ENCODE results near the gene ROR1.
A peak's percentile ranks its signal among the peaks of the same experiment; 100 is the strongest.

ROR1 gene

DNA sequence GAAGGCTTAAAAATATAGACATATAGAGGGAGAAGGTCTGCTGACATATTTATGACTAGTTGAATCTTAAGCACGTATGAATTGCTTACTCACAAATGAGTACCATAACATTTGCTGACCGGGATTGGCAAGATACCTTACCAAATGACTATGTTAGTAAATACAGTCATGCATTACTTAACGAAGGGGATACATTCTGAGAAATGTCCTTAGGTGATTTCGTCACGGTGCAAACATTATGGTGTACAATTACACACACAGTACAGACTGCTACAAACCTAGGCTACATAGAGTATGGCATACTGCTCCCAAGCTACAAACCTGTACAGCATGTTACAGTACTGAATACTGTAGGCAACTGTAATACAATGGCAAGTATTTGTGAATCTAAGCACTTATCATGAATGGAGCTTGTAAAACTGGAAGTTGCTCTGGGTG, 410.2 kb downstream of the ROR1 start (continued):
- TF ChIP-seq, protein P1, sequence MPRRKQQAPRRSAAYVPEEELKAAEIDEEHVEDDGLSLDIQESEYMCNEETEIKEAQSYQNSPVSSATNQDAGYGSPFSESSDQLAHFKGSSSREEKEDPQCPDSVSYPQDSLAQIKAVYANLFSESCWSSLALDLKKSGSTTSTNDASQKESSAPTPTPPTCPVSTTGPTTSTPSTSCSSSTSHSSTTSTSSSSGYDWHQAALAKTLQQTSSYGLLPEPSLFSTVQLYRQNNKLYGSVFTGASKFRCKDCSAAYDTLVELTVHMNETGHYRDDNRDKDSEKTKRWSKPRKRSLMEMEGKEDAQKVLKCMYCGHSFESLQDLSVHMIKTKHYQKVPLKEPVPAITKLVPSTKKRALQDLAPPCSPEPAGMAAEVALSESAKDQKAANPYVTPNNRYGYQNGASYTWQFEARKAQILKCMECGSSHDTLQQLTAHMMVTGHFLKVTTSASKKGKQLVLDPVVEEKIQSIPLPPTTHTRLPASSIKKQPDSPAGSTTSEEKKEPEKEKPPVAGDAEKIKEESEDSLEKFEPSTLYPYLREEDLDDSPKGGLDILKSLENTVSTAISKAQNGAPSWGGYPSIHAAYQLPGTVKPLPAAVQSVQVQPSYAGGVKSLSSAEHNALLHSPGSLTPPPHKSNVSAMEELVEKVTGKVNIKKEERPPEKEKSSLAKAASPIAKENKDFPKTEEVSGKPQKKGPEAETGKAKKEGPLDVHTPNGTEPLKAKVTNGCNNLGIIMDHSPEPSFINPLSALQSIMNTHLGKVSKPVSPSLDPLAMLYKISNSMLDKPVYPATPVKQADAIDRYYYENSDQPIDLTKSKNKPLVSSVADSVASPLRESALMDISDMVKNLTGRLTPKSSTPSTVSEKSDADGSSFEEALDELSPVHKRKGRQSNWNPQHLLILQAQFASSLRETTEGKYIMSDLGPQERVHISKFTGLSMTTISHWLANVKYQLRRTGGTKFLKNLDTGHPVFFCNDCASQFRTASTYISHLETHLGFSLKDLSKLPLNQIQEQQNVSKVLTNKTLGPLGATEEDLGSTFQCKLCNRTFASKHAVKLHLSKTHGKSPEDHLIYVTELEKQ (tag by site-specific recombination; IDR thresholded peaks at IDR 0.05; ENCODE audit: borderline replicate concordance) = peak; percentile 52
- peak; percentile 65 for TF ChIP-seq ZNF366 (tag by site-specific recombination; conservative IDR thresholded peaks at IDR 0.05)
- TF ChIP-seq, protein P2, sequence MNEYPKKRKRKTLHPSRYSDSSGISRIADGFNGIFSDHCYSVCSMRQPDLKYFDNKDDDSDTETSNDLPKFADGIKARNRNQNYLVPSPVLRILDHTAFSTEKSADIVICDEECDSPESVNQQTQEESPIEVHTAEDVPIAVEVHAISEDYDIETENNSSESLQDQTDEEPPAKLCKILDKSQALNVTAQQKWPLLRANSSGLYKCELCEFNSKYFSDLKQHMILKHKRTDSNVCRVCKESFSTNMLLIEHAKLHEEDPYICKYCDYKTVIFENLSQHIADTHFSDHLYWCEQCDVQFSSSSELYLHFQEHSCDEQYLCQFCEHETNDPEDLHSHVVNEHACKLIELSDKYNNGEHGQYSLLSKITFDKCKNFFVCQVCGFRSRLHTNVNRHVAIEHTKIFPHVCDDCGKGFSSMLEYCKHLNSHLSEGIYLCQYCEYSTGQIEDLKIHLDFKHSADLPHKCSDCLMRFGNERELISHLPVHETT (tag by site-specific recombination; IDR thresholded peaks at IDR 0.05) = peak; percentile 90
- 0 out of 2 replicates have a peak, but pooled peaks have one; percentile 27 for TF ChIP-seq ZNF324 (tag by site-specific recombination; IDR thresholded peaks at IDR 0.05)
- peak; percentile 42; the same call in 1 of the 2 replicates for TF ChIP-seq SP3 (tag by site-specific recombination; IDR thresholded peaks at IDR 0.05)
- TF ChIP-seq, protein P3, sequence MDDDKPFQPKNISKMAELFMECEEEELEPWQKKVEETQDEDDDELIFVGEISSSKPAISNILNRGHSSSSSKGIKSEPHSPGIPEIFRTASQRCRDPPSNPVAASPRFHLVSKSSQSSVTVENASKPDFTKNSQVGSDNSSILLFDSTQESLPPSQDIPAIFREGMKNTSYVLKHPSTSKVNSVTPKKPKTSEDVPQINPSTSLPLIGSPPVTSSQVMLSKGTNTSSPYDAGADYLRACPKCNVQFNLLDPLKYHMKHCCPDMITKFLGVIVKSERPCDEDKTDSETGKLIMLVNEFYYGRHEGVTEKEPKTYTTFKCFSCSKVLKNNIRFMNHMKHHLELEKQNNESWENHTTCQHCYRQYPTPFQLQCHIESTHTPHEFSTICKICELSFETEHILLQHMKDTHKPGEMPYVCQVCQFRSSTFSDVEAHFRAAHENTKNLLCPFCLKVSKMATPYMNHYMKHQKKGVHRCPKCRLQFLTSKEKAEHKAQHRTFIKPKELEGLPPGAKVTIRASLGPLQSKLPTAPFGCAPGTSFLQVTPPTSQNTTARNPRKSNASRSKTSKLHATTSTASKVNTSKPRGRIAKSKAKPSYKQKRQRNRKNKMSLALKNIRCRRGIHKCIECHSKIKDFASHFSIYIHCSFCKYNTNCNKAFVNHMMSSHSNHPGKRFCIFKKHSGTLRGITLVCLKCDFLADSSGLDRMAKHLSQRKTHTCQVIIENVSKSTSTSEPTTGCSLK (tag by site-specific recombination; IDR thresholded peaks at IDR 0.05) = no peak
- TF ChIP-seq, protein P4, sequence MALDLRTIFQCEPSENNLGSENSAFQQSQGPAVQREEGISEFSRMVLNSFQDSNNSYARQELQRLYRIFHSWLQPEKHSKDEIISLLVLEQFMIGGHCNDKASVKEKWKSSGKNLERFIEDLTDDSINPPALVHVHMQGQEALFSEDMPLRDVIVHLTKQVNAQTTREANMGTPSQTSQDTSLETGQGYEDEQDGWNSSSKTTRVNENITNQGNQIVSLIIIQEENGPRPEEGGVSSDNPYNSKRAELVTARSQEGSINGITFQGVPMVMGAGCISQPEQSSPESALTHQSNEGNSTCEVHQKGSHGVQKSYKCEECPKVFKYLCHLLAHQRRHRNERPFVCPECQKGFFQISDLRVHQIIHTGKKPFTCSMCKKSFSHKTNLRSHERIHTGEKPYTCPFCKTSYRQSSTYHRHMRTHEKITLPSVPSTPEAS (tag by site-specific recombination; IDR thresholded peaks at IDR 0.05) = 0 out of 2 replicates have a peak, but pooled peaks have one; percentile 21
- TF ChIP-seq SP7 (tag by site-specific recombination; IDR thresholded peaks at IDR 0.05) = peak; percentile 98
- TF ChIP-seq ZBTB17 (tag by site-specific recombination; IDR thresholded peaks at IDR 0.05) = peak; percentile 76
- no peak for TF ChIP-seq ZNF132 (tag by site-specific recombination; IDR thresholded peaks at IDR 0.05; ENCODE audit: borderline replicate concordance)
- TF ChIP-seq FEZF1 (tag by site-specific recombination; IDR thresholded peaks at IDR 0.05) = peak; percentile 54
- TF ChIP-seq, protein P5, sequence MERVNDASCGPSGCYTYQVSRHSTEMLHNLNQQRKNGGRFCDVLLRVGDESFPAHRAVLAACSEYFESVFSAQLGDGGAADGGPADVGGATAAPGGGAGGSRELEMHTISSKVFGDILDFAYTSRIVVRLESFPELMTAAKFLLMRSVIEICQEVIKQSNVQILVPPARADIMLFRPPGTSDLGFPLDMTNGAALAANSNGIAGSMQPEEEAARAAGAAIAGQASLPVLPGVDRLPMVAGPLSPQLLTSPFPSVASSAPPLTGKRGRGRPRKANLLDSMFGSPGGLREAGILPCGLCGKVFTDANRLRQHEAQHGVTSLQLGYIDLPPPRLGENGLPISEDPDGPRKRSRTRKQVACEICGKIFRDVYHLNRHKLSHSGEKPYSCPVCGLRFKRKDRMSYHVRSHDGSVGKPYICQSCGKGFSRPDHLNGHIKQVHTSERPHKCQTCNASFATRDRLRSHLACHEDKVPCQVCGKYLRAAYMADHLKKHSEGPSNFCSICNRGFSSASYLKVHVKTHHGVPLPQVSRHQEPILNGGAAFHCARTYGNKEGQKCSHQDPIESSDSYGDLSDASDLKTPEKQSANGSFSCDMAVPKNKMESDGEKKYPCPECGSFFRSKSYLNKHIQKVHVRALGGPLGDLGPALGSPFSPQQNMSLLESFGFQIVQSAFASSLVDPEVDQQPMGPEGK (tag by site-specific recombination; IDR thresholded peaks at IDR 0.05) = 0 out of 2 replicates have a peak, but pooled peaks have one; percentile 22
- TF ChIP-seq ZNF76 (tag by site-specific recombination; IDR thresholded peaks at IDR 0.05; ENCODE audit: borderline replicate concordance, low read depth) = 0 out of 2 replicates have a peak, but pooled peaks have one; percentile 44
- 0 out of 2 replicates have a peak, but pooled peaks have one; percentile 52 for TF ChIP-seq ZNF391 (tag by site-specific recombination; IDR thresholded peaks at IDR 0.05; ENCODE audit: borderline replicate concordance, low read depth)
- TF ChIP-seq ZSCAN23 (tag by site-specific recombination; IDR thresholded peaks at IDR 0.05) = peak; percentile 90
- TF ChIP-seq BCL11A (tag by site-specific recombination; IDR thresholded peaks at IDR 0.05; ENCODE audit: low read depth) = peak; percentile 83
- TF ChIP-seq ZNF24 (tag by site-specific recombination; IDR thresholded peaks at IDR 0.05) = peak; percentile 84
- TF ChIP-seq KLF10 (tag by site-specific recombination; IDR thresholded peaks at IDR 0.05) = peak; percentile 66
- TF ChIP-seq, protein P6, sequence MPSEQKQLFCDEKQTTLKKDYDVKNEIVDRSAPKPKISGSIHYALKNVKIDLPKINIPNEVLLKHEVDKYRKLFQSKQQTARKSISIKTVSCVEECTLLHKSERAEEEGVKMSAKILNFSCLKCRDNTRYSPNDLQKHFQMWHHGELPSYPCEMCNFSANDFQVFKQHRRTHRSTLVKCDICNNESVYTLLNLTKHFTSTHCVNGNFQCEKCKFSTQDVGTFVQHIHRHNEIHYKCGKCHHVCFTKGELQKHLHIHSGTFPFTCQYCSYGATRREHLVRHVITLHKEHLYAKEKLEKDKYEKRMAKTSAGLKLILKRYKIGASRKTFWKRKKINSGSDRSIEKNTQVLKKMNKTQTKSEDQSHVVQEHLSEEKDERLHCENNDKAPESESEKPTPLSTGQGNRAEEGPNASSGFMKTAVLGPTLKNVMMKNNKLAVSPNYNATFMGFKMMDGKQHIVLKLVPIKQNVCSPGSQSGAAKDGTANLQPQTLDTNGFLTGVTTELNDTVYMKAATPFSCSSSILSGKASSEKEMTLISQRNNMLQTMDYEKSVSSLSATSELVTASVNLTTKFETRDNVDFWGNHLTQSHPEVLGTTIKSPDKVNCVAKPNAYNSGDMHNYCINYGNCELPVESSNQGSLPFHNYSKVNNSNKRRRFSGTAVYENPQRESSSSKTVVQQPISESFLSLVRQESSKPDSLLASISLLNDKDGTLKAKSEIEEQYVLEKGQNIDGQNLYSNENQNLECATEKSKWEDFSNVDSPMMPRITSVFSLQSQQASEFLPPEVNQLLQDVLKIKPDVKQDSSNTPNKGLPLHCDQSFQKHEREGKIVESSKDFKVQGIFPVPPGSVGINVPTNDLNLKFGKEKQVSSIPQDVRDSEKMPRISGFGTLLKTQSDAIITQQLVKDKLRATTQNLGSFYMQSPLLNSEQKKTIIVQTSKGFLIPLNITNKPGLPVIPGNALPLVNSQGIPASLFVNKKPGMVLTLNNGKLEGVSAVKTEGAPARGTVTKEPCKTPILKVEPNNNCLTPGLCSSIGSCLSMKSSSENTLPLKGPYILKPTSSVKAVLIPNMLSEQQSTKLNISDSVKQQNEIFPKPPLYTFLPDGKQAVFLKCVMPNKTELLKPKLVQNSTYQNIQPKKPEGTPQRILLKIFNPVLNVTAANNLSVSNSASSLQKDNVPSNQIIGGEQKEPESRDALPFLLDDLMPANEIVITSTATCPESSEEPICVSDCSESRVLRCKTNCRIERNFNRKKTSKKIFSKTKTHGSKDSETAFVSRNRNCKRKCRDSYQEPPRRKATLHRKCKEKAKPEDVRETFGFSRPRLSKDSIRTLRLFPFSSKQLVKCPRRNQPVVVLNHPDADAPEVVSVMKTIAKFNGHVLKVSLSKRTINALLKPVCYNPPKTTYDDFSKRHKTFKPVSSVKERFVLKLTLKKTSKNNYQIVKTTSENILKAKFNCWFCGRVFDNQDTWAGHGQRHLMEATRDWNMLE (tag by site-specific recombination; conservative IDR thresholded peaks at IDR 0.05; ENCODE audit: low read depth) = peak; percentile 20
- TF ChIP-seq ZNF121 (tag by site-specific recombination; IDR thresholded peaks at IDR 0.05) = no peak
- TF ChIP-seq GLIS1 (tag by site-specific recombination; IDR thresholded peaks at IDR 0.05) = no peak
- TF ChIP-seq, protein P7, sequence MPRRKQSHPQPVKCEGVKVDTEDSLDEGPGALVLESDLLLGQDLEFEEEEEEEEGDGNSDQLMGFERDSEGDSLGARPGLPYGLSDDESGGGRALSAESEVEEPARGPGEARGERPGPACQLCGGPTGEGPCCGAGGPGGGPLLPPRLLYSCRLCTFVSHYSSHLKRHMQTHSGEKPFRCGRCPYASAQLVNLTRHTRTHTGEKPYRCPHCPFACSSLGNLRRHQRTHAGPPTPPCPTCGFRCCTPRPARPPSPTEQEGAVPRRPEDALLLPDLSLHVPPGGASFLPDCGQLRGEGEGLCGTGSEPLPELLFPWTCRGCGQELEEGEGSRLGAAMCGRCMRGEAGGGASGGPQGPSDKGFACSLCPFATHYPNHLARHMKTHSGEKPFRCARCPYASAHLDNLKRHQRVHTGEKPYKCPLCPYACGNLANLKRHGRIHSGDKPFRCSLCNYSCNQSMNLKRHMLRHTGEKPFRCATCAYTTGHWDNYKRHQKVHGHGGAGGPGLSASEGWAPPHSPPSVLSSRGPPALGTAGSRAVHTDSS (tag by site-specific recombination; IDR thresholded peaks at IDR 0.05) = no peak

Measured in HEK293 (cell line).